ENCODE measurements around the gene ACTR8. TPM values are rescaled to one million over a fixed set of nuclear protein-coding genes. Genes with fewer than 3 reads are reported as not detected.

ACTR8 gene
- total RNA-seq, 4 donors from 2014 or later: 12.0 to 22.4 (median 19.2) TPM

DNA sequence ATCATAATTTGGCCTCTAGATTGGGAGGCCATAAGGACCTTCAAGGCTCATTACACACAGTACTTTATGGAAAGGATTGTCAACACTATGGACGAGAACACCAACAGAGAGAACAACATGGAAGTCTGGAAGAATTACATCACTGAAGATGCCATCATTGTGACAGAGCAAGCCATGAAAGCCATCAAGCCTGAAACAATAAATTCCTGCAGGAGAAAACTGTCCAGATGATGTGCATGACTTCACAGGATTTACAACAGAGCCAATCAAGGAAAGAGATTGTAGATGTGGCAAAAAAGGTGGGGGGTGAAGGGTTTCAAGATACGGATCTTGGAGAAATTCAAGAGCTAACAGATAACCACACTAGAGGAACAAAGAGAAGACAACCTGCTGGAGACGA, 19.7 kb downstream of the ACTR8 start:
- intact Hi-C loops (cut with DNase I; ENCODE audit: low total_unique reads): no loop called here
- H3K4me3 ChIP-seq (ENCODE audit: low read depth, poor library complexity, severe bottlenecking): no peak overlapping the region
- TF ChIP-seq, protein P1, sequence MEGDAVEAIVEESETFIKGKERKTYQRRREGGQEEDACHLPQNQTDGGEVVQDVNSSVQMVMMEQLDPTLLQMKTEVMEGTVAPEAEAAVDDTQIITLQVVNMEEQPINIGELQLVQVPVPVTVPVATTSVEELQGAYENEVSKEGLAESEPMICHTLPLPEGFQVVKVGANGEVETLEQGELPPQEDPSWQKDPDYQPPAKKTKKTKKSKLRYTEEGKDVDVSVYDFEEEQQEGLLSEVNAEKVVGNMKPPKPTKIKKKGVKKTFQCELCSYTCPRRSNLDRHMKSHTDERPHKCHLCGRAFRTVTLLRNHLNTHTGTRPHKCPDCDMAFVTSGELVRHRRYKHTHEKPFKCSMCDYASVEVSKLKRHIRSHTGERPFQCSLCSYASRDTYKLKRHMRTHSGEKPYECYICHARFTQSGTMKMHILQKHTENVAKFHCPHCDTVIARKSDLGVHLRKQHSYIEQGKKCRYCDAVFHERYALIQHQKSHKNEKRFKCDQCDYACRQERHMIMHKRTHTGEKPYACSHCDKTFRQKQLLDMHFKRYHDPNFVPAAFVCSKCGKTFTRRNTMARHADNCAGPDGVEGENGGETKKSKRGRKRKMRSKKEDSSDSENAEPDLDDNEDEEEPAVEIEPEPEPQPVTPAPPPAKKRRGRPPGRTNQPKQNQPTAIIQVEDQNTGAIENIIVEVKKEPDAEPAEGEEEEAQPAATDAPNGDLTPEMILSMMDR (IDR thresholded peaks at IDR 0.05): no peak
- TF ChIP-seq POLR2A (IDR thresholded peaks at IDR 0.05): no peak
- 95 to 97% methylated on average over 3 of the region's 3 CpGs for WGBS, 2 donors
- no peak for DNase-seq (ENCODE audit: low spot score in 2 of 2)

DNA sequence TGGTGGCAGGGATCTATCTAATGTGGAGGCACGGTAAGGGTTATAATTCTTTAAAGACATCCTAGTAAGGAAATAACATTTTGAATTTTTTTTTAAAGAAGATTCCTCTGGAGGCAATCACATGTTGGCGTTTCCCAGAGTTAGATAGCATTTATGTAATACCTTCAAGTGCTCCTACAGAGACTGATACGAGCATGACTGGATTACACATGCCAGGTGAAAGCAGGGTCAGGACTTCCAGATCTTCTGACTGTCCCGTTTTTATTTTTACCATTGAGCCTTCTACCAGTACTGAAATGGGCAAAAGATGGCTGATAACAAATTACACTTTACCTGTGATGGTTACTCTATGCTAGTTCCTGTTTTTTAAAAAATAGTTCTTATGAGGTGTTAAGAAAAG, 21.8 kb downstream of the ACTR8 start:
- no peak for DNase-seq (ENCODE audit: low spot score in 2 of 2)
- intact Hi-C loops (cut with DNase I; ENCODE audit: low total_unique reads): no loop called here
- TF ChIP-seq, protein P1 (IDR thresholded peaks at IDR 0.05): no peak
- no peak for TF ChIP-seq POLR2A (IDR thresholded peaks at IDR 0.05)
- WGBS, 2 donors: 70 to 78% methylated on average over 4 of the region's 4 CpGs
- no peak overlapping the region for H3K4me3 ChIP-seq (ENCODE audit: low read depth, poor library complexity, severe bottlenecking)

DNA sequence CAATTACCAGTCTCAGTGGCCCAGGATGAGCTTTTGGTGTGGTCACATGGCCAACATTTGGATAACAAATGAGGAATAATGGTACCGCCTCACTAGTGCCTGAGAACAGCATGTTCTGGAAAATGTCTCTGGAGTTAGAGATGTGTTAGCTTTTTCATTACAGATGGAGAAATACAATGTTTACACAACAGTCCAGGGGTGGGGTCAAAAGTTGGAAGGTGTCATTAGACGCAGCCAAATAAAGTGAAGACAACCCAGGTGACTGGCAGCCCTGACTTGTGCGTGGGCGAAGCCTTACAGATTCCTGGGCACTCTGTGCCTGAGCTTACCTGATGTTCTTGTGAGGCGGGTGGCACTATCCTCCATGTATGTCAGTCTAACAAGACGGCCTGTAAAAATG, 22.8 kb downstream of the ACTR8 start:
- no peak for TF ChIP-seq POLR2A (IDR thresholded peaks at IDR 0.05)
- TF ChIP-seq, protein P1 (IDR thresholded peaks at IDR 0.05): no peak
- 92 to 94% methylated on average over 6 of the region's 6 CpGs for WGBS, 2 donors
- intact Hi-C loops (cut with DNase I; ENCODE audit: low total_unique reads): no loop called here
- no peak overlapping the region for H3K4me3 ChIP-seq (ENCODE audit: low read depth, poor library complexity, severe bottlenecking)
- no peak for DNase-seq (ENCODE audit: low spot score in 2 of 2)

DNA sequence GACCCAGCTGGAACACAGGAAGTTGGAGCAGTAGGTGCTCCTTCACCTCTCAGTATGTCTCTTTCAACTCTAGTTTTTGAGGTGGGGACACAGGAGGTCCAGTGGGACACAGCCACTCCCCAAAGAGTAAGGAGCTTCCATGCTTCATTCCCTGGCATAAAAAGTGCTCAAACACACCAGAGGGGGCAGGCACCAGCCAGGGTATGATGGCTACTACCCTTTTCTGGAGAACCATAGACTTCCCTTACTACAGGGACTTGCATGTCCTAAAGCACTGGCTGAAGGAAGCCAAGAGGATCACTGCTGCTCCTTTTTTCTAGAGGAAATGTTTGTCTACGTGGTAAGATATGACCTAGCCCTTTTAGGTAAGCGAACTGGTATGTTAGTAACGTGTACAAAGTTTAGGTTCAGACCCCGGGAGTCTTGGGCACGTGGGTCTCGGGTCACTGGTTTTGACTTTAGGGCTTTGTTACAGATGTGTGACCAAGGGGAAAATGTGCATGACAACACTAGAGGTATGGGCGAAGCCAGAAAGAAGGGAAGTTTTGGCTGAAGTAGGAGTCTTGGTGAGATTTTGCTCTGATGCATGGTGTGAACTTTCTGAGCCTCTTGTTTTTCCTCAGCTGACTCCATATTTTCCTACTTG, 23.7 kb downstream of the ACTR8 start:
- intact Hi-C loops (cut with DNase I; ENCODE audit: low total_unique reads): no loop called here
- no peak overlapping the region for H3K4me3 ChIP-seq (ENCODE audit: low read depth, poor library complexity, severe bottlenecking)
- no peak for TF ChIP-seq POLR2A (IDR thresholded peaks at IDR 0.05)
- TF ChIP-seq, protein P1 (IDR thresholded peaks at IDR 0.05): no peak
- no peak for DNase-seq (ENCODE audit: low spot score in 2 of 2)
- 87 to 90% methylated on average over 7 of the region's 7 CpGs for WGBS, 2 donors

DNA sequence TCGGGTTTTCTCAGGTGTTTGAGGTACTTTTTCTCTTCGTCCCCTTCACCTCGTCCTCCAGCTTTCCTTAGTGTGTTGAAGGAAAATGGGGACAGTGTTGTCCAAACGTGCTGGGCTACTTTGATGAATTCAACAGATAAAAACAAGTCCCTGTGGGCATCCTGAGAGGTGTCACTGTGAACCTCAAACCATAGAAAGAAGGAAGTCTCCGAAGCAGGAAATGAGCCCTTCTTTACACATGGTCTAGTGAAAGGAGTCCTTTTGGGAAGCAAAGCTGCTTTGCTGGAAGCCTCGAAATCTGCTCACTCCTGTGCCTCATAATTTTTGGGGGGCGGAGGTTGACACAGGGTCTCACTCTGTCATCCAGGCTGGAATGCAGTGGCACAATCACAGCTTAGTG, 25.0 kb downstream of the ACTR8 start:
- no peak overlapping the region for H3K4me3 ChIP-seq (ENCODE audit: low read depth, poor library complexity, severe bottlenecking)
- intact Hi-C loops (cut with DNase I; ENCODE audit: low total_unique reads): no loop called here
- 76 to 86% methylated on average over 7 of the region's 7 CpGs for WGBS, 2 donors
- TF ChIP-seq, protein P1 (IDR thresholded peaks at IDR 0.05): no peak
- no peak for TF ChIP-seq POLR2A (IDR thresholded peaks at IDR 0.05)
- DNase-seq (ENCODE audit: low spot score in 2 of 2): no peak

DNA sequence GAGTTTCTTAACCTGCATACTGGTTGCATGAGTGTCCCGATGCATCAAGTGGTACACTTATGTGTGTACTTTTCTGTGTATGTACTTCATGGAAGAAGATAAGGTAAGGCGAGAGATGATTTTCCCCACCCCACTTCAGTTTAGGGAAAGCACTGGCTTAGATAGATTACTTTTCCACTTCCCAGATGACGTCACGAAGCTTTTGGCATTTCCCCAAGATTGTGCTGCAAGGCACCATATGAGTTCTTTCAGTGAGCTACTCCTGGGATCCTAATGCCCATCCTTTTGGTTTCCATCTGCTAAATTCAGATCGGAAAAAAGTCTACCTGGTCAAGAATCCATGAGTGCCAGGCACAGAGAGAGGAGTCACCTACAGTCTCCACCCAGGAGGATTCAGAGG, 31.1 kb downstream of the ACTR8 start:
- WGBS, 2 donors: 52 to 59% methylated on average over 5 of the region's 5 CpGs
- TF ChIP-seq, protein P1 (IDR thresholded peaks at IDR 0.05): no peak
- TF ChIP-seq POLR2A (IDR thresholded peaks at IDR 0.05): no peak
- no peak for DNase-seq (ENCODE audit: low spot score in 2 of 2)

More for the DNA sequence above, 31.1 kb downstream of the ACTR8 start:
- intact Hi-C loops (cut with DNase I; ENCODE audit: low total_unique reads): no loop called here
- H3K4me3 ChIP-seq (ENCODE audit: low read depth, poor library complexity, severe bottlenecking): no peak overlapping the region
